K562 (cell line): ENCODE measurements around the gene HSPA4L. TPM values are rescaled to one million over a fixed set of nuclear protein-coding genes. Genes with fewer than 3 reads are reported as not detected.

Experiments
- CAMTA2 ChIP-seq: fragments of 250-450 bp; sonication (Bioruptor Pico); conservative IDR thresholded peaks from 2 replicates; pipeline ENCODE4 v1.5.1; 2022
- FOXJ2 ChIP-seq: fragments of 200-800 bp; sonication (Bioruptor generic); IDR thresholded peaks from 2 replicates; pipeline ENCODE4 v1.6.1; 2016; ENCODE audit warnings: missing genetic modification characterization, missing compliant biosample characterization
- HNRNPL ChIP-seq: fragments of 200-400 bp; formaldehyde crosslinking; IDR thresholded peaks from 2 replicates; pipeline ENCODE4 v1.6.1; 2017; ENCODE audit warnings: low read depth, mild to moderate bottlenecking, low read length
- KLF13 ChIP-seq: fragments of 450-650 bp; IDR thresholded peaks from 2 replicates; pipeline ENCODE4 v1.6.1; 2016; ENCODE audit warnings: missing genetic modification characterization, low read depth, mild to moderate bottlenecking, missing compliant biosample characterization, moderate library complexity, borderline replicate concordance
- MYC ChIP-seq, 2 experiments: fragments of 250-450 bp in 1 of 2; sonication (Bioruptor Pico) in 1 of 2; IDR thresholded peaks; 2 replicates each; pipeline versions ENCODE4 v1.5.1 to v1.6.1; 2012 to 2021; ENCODE audit warnings: low read depth in 2 of 2, borderline replicate concordance in 1 of 2, improper control_type of control experiment in 1 of 2, low read length in 1 of 2, mild to moderate bottlenecking in 1 of 2, moderate library complexity in 1 of 2
- RBM39 ChIP-seq: fragments of 200-400 bp; formaldehyde crosslinking; optimal IDR thresholded peaks from 2 replicates; pipeline ENCODE3; 2018; ENCODE audit warnings: low read depth, low read length
- SMARCE1 ChIP-seq: fragments of 450-650 bp; IDR thresholded peaks from 2 replicates; pipeline ENCODE4 v1.7.1; 2016; ENCODE audit warnings: mild to moderate bottlenecking
- TCFL5 ChIP-seq: fragments of 250-450 bp; sonication (Bioruptor Pico); conservative IDR thresholded peaks from 2 replicates; pipeline ENCODE4 v1.6.1; 2021; ENCODE audit warnings: mild to moderate bottlenecking, moderate library complexity, matching md5 sums
- ZNF274 ChIP-seq: IDR thresholded peaks from 2 replicates; pipeline ENCODE4 v1.6.1; 2011; ENCODE audit warnings: low read depth, mild to moderate bottlenecking, low read length, moderate library complexity, borderline replicate concordance
- ZNF764 ChIP-seq: fragments of 250-450 bp; sonication (Bioruptor Pico); IDR thresholded peaks from 2 replicates; pipeline ENCODE4 v1.4.0; 2020; ENCODE audit warnings: low read depth, mild to moderate bottlenecking, moderate library complexity
- polyA plus RNA-seq, 8 experiments: library from polyadenylated mRNA; depleted of rRNA in 4 of 8; stranded (reverse) in 5 of 8; unstranded in 3 of 8; fragments of >200 nt; fragmentation: Nextera tagmentation in 2 of 8; fragmentation: Illumina TruSeq in 1 of 8; extraction: Ambion mirVana in 2 of 8; extraction: Trizol in 1 of 8; gene quantifications; 2 replicates each; pipeline versions ENCODE4 v1.2.1 to v1.2.3, GENCODE V29; 2011 to 2014; ENCODE audit warnings: inconsistent platforms in 1 of 8, missing spikeins in 1 of 8
- total RNA-seq, 7 experiments: library from RNA; depleted of rRNA in 6 of 7; stranded (reverse); fragments of >200 nt in 6 of 7; fragmentation: Illumina TruSeq in 2 of 7; extraction: Trizol in 2 of 7; gene quantifications; 2 replicates each; pipeline versions ENCODE4 v1.2.1 to v1.2.3, GENCODE V29; 2011 to 2021; ENCODE audit warnings: low replicate concordance in 1 of 7
- TF ChIP-seq, protein P1 (sequence below): fragments of 450-650 bp; IDR thresholded peaks from 2 replicates; pipeline ENCODE4 v1.6.1; 2016; ENCODE audit warnings: mild to moderate bottlenecking, moderate library complexity
- TF ChIP-seq, protein P2 (sequence below): sonication (generic); formaldehyde crosslinking; IDR thresholded peaks from 2 replicates; pipeline ENCODE4 v1.8.0; 2023; ENCODE audit warnings: mild to moderate bottlenecking, missing genetic modification reagents

Gene HSPA4L
- total and polyA plus RNA-seq, 9 of the 15 experiments (the other 6 are each of a cell fraction or from before 2014, with no cell fraction given): 12.3 to 37.0 (median 21.7) TPM

DNA sequence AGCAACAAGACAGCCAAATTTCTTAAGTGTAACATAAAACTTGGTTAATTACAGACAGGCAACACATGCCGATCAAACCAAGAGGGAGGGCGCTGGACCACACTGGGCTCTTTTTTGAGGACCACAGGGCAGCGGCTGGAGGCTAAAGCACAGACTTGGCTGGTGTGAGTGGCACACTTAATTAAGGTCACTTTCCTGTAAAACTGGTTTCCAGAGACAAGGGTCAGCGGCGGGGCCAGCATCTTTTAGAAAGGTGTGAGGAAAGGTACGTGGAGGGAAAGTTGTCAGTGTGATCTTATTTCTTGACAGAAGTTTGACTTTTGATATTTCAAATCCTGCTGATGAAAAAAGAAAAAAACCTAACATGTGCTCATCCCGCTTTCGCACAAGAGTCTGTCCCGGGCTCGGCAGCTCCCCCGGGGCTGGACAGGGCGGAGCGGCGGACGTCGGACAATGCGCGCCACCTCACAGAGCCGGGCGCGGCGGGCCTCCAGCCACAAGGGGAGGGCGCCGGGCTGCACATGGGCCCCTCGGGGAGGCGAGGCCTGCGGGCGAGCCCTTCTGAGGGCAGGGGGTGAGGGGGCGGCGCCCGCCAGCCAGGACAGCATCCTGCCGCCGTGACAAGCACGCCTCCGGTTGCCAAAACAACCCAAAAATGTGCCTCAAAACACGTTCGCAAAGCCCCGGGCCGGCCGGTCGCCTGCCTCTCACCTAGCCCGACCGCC lies 660 bp upstream of the HSPA4L start (continued):
- TF ChIP-seq CAMTA2 (CRISPR knock-in tag): no peak
- TF ChIP-seq, protein P1, sequence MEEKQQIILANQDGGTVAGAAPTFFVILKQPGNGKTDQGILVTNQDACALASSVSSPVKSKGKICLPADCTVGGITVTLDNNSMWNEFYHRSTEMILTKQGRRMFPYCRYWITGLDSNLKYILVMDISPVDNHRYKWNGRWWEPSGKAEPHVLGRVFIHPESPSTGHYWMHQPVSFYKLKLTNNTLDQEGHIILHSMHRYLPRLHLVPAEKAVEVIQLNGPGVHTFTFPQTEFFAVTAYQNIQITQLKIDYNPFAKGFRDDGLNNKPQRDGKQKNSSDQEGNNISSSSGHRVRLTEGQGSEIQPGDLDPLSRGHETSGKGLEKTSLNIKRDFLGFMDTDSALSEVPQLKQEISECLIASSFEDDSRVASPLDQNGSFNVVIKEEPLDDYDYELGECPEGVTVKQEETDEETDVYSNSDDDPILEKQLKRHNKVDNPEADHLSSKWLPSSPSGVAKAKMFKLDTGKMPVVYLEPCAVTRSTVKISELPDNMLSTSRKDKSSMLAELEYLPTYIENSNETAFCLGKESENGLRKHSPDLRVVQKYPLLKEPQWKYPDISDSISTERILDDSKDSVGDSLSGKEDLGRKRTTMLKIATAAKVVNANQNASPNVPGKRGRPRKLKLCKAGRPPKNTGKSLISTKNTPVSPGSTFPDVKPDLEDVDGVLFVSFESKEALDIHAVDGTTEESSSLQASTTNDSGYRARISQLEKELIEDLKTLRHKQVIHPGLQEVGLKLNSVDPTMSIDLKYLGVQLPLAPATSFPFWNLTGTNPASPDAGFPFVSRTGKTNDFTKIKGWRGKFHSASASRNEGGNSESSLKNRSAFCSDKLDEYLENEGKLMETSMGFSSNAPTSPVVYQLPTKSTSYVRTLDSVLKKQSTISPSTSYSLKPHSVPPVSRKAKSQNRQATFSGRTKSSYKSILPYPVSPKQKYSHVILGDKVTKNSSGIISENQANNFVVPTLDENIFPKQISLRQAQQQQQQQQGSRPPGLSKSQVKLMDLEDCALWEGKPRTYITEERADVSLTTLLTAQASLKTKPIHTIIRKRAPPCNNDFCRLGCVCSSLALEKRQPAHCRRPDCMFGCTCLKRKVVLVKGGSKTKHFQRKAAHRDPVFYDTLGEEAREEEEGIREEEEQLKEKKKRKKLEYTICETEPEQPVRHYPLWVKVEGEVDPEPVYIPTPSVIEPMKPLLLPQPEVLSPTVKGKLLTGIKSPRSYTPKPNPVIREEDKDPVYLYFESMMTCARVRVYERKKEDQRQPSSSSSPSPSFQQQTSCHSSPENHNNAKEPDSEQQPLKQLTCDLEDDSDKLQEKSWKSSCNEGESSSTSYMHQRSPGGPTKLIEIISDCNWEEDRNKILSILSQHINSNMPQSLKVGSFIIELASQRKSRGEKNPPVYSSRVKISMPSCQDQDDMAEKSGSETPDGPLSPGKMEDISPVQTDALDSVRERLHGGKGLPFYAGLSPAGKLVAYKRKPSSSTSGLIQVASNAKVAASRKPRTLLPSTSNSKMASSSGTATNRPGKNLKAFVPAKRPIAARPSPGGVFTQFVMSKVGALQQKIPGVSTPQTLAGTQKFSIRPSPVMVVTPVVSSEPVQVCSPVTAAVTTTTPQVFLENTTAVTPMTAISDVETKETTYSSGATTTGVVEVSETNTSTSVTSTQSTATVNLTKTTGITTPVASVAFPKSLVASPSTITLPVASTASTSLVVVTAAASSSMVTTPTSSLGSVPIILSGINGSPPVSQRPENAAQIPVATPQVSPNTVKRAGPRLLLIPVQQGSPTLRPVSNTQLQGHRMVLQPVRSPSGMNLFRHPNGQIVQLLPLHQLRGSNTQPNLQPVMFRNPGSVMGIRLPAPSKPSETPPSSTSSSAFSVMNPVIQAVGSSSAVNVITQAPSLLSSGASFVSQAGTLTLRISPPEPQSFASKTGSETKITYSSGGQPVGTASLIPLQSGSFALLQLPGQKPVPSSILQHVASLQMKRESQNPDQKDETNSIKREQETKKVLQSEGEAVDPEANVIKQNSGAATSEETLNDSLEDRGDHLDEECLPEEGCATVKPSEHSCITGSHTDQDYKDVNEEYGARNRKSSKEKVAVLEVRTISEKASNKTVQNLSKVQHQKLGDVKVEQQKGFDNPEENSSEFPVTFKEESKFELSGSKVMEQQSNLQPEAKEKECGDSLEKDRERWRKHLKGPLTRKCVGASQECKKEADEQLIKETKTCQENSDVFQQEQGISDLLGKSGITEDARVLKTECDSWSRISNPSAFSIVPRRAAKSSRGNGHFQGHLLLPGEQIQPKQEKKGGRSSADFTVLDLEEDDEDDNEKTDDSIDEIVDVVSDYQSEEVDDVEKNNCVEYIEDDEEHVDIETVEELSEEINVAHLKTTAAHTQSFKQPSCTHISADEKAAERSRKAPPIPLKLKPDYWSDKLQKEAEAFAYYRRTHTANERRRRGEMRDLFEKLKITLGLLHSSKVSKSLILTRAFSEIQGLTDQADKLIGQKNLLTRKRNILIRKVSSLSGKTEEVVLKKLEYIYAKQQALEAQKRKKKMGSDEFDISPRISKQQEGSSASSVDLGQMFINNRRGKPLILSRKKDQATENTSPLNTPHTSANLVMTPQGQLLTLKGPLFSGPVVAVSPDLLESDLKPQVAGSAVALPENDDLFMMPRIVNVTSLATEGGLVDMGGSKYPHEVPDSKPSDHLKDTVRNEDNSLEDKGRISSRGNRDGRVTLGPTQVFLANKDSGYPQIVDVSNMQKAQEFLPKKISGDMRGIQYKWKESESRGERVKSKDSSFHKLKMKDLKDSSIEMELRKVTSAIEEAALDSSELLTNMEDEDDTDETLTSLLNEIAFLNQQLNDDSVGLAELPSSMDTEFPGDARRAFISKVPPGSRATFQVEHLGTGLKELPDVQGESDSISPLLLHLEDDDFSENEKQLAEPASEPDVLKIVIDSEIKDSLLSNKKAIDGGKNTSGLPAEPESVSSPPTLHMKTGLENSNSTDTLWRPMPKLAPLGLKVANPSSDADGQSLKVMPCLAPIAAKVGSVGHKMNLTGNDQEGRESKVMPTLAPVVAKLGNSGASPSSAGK: peak; percentile 89
- no peak for TF ChIP-seq ZNF274
- peak; percentile 34 for TF ChIP-seq MYC (IDR thresholded peaks at IDR 0.05; ENCODE audit: low read depth, low read length)
- no peak for TF ChIP-seq MYC (CRISPR knock-in tag; IDR thresholded peaks at IDR 0.05; ENCODE audit: borderline replicate concordance, low read depth)
- TF ChIP-seq HNRNPL: peak; percentile 48; the same call in 1 of the 2 replicates
- no peak for TF ChIP-seq FOXJ2 (tag)
- TF ChIP-seq TCFL5: no peak
- no peak for TF ChIP-seq RBM39
- TF ChIP-seq KLF13 (tag): peak; percentile 53; the same call in 1 of the 2 replicates
- no peak for TF ChIP-seq ZNF764 (CRISPR knock-in tag)
- TF ChIP-seq SMARCE1: no peak
- TF ChIP-seq, protein P2, sequence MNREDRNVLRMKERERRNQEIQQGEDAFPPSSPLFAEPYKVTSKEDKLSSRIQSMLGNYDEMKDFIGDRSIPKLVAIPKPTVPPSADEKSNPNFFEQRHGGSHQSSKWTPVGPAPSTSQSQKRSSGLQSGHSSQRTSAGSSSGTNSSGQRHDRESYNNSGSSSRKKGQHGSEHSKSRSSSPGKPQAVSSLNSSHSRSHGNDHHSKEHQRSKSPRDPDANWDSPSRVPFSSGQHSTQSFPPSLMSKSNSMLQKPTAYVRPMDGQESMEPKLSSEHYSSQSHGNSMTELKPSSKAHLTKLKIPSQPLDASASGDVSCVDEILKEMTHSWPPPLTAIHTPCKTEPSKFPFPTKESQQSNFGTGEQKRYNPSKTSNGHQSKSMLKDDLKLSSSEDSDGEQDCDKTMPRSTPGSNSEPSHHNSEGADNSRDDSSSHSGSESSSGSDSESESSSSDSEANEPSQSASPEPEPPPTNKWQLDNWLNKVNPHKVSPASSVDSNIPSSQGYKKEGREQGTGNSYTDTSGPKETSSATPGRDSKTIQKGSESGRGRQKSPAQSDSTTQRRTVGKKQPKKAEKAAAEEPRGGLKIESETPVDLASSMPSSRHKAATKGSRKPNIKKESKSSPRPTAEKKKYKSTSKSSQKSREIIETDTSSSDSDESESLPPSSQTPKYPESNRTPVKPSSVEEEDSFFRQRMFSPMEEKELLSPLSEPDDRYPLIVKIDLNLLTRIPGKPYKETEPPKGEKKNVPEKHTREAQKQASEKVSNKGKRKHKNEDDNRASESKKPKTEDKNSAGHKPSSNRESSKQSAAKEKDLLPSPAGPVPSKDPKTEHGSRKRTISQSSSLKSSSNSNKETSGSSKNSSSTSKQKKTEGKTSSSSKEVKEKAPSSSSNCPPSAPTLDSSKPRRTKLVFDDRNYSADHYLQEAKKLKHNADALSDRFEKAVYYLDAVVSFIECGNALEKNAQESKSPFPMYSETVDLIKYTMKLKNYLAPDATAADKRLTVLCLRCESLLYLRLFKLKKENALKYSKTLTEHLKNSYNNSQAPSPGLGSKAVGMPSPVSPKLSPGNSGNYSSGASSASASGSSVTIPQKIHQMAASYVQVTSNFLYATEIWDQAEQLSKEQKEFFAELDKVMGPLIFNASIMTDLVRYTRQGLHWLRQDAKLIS (CRISPR knock-in tag): no peak
